ENCODE data around the gene AMZ1.
A peak's percentile ranks its signal among the peaks of the same experiment; 100 is the strongest.
"Not testable (repeated sequence)": the region's sequence is repeated elsewhere in the genome, so short reads cannot be mapped to it uniquely, and the experiment has no call there.

Gene AMZ1

DNA sequence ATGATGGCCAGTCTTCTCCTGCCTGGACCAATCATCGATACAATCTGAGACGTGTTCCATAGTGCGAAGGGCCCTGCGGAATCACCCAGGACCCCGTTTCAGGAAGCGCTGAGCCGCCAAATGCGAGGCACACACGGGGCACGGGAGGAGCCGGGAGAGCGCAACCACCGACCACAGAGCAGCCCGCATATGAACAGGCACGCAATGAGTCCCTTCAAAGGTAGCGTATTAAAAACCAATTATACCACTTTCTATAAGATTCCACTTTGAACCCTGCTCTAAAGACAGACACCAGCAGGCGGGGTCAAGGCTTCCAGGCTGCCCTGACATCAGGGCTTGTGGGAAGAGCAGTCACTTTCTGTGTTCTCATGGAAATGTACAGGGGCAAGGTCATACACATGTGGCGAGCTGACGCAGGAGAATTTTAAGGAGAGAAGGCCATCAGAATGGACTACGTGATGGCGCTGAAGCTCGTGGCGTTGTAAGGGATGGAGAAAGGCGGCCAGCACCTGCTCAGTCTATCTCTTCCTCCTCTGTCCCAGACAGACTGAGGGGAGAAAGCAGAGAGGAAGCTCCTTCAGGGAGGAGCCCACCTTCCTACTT lies 46.2 kb downstream of the AMZ1 start:
- H3K4me3 Mint-ChIP-seq: no peak overlapping the region
- DNase-seq (ENCODE audit: low spot score in 2 of 2): no peak
- no peaks in the 10 kb centered on the region for H3K27me3 Mint-ChIP-seq
- ATAC-seq (replicated peaks; ENCODE audit: extremely low read depth, poor library complexity, severe bottlenecking): no peak
- H3K36me3 Mint-ChIP-seq (ENCODE audit: insufficient read depth): peaks cover 11% of the 10 kb centered on the region
- peaks cover 18% of the 10 kb centered on the region for H3K4me1 Mint-ChIP-seq
- H3K27ac Mint-ChIP-seq (ENCODE audit: low read depth): no peak overlapping the region
- no peaks in the 10 kb centered on the region for H3K9me3 Mint-ChIP-seq

DNA sequence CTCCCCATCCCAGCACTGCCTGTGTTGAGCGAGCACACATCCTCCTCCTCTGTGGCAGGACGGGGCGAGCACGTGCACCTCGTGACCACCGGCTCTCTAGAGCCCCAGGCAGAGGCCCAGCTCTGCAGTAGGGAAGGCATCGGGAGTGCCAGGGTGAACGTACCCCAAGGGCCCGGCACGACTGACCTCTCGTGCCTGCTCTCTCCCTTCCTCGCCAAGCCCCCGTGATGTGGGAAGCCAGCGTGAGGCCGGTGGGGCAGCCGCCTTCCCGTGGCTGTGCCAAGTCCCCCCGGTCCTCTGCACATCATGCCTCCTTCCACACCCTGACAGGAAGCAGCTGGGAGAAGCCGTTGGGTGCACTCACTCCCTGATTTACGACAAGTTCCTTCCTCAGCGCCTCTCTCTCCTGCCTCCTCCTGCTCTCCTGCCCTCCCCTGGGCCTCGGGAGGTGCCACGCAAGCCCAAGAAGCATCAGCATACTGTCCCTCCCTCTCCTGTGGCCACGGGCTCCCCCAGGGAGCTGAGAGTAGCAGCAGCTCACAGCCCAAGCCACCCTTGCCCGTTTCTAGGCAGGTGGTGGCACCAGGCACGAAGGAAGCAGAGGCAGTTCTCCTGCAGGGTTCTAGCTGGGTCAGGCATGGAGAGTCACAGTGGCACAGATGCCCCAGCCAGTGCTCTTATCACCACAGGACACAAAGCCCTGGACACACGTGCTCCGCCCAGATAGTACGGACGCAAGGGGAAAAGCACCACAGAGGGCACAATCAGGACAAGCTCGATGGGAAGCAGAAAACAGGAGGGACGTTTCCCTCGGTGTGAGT lies 47.0 kb downstream of the AMZ1 start:
- H3K27me3 Mint-ChIP-seq: no peaks in the 10 kb centered on the region
- H3K4me3 Mint-ChIP-seq: peak overlapping the region; percentile 16

DNA sequence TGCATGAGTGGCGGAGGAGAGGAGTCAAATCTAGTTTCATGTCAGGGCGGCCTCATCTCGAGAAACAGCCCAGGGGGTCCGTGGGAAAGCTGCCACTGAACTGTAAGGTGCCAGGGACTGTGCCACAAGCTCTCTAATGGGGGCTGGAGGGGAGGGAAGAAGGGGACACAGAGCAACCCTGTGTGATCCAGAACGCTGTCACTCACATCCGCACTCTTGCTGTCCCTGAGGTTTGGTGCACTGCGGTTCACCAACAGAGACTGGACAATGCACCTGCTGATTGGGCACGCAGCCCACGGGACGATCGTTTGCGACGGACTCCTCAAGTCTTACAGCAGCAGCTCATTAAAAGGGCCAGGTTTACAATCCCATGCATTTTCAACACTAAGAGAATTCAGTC lies 47.7 kb downstream of the AMZ1 start:
- Mint-ChIP-seq H3K27ac (ENCODE audit: low read depth) (no peak overlapping the region), H3K4me1 (peaks cover 18% of the 10 kb centered on the region), H3K36me3 (ENCODE audit: insufficient read depth) (peaks cover 11% of the 10 kb centered on the region), H3K4me3 (no peak overlapping the region), H3K27me3 (no peaks in the 10 kb centered on the region), H3K9me3 (no peaks in the 10 kb centered on the region)
- DNase-seq (ENCODE audit: low spot score in 2 of 2): no peak
- ATAC-seq (replicated peaks; ENCODE audit: extremely low read depth, poor library complexity, severe bottlenecking): no peak

More for the DNA sequence above, 47.0 kb downstream of the AMZ1 start:
- H3K27ac Mint-ChIP-seq (ENCODE audit: low read depth): no peak overlapping the region
- H3K4me1 Mint-ChIP-seq: peaks cover 18% of the 10 kb centered on the region
- DNase-seq (ENCODE audit: low spot score in 2 of 2) (no peak), ATAC-seq (replicated peaks; ENCODE audit: extremely low read depth, poor library complexity, severe bottlenecking) (no peak)
- H3K9me3 Mint-ChIP-seq: no peaks in the 10 kb centered on the region
- peaks cover 11% of the 10 kb centered on the region for H3K36me3 Mint-ChIP-seq (ENCODE audit: insufficient read depth)

DNA sequence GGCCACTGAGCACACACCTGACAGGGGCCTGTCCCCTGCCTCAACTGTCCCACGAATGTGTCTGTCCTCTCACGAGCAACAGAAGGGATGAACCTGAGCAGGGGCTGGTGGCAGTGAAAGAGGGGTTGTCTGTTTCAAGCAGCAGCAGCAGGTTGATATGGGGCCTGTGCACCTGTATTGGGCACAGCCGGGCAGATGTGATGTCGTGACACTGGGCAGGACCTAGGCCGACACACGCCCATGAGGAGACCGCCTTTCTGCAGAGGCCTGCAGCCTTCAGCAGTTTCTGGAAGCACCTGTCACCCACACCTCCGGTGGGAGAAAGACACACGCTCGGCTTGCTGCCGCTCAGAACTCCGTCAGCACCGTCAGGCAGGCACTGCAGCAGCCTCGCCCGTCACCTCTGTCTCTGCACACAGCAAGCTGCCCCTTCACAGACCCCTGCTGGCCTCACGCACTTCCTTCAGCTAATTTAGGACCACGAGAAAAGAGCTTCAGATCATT lies 48.5 kb downstream of the AMZ1 start:
- H3K27ac Mint-ChIP-seq (ENCODE audit: low read depth): no peak overlapping the region
- H3K27me3 Mint-ChIP-seq: no peaks in the 10 kb centered on the region
- no peak overlapping the region for H3K4me3 Mint-ChIP-seq
- H3K4me1 Mint-ChIP-seq: peaks cover 18% of the 10 kb centered on the region
- DNase-seq (ENCODE audit: low spot score in 2 of 2) (no peak), ATAC-seq (replicated peaks; ENCODE audit: extremely low read depth, poor library complexity, severe bottlenecking) (no peak)
- peaks cover 8% of the 10 kb centered on the region for H3K36me3 Mint-ChIP-seq (ENCODE audit: insufficient read depth)
- no peaks in the 10 kb centered on the region for H3K9me3 Mint-ChIP-seq

DNA sequence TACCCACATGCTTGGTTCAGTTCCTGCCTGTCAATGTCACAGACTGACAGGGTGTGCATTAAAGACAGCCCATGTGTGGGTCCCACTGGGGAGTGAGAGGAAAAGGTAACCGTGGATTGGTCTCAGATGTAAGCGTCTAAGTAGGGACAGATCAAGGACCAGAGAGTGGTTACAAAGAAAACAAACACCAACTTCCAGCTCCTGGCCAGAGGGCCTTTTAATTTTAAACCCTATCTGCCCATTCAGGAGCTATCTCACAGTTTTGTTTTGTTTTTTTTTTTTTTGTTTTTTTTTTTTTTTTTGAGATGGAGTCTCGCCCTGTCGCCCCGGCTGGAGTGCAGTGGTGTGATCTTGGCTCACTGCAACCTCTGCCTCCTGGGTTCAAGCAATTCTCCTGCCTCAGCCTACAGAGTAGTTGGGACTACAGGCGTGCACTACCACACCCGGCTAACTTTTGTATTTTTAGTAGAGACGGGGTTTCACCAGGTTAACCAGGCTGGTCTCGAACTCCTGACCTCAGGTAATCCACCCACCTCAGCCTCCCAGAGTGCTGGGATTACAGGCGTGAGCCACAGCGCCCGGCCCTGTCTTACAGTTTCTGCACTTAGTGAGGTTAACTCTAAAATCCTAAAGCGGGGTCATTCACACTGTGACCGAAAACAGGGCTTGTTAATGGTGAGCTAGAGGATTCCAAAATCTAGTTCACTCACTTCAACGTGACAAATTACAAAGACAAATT lies 49.2 kb downstream of the AMZ1 start:
- not testable (repeated sequence) for DNase-seq (ENCODE audit: low spot score in 2 of 2); H3K4me3 Mint-ChIP-seq; H3K27ac Mint-ChIP-seq (ENCODE audit: low read depth); H3K27me3 Mint-ChIP-seq; H3K36me3 Mint-ChIP-seq (ENCODE audit: insufficient read depth); H3K9me3 Mint-ChIP-seq; ATAC-seq (replicated peaks; ENCODE audit: extremely low read depth, poor library complexity, severe bottlenecking)
- peaks cover 18% of the 10 kb centered on the region for H3K4me1 Mint-ChIP-seq

DNA sequence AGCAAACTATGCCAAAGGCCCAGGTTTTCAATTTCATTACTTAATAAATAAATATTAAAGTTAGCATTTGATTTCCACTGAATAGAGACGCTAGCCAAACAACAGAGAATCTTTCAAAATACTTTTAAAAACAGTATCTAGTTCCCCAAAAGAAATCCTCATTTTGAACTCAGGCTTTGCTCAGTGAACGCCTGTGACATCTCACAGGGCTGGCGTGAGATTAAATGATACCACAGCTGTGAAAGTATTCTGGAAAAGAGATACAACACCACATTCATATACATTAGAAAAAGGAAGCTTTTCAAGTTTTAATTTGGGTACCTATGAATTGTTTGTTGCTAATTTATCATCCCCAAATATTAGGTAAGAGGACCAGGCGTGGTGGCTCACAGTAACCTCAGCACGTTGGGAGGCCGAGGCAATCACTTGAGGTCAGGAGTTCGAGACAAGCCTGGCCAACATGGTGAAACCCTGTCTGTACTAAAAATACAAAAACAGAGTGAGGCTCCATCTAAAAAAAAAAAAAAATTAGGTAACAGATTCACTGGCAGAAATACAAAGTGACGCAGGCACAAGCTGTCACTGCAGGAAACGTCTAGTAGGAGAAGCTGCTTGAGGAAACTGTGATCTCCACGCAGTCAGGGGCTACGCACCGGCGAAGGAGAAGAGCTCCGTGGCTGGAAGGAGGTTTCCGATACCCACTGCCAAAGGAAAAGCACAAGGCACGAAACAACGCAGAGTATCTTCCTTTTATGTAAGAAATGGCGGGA lies 50.0 kb downstream of the AMZ1 start:
- Mint-ChIP-seq H3K9me3 (no peaks in the 10 kb centered on the region), H3K4me1 (peaks cover 18% of the 10 kb centered on the region), H3K36me3 (ENCODE audit: insufficient read depth) (peaks cover 6% of the 10 kb centered on the region), H3K27me3 (no peaks in the 10 kb centered on the region), H3K4me3 (no peak overlapping the region), H3K27ac (ENCODE audit: low read depth) (no peak overlapping the region)
- DNase-seq (ENCODE audit: low spot score in 2 of 2) (no peak), ATAC-seq (replicated peaks; ENCODE audit: extremely low read depth, poor library complexity, severe bottlenecking) (no peak)

DNA sequence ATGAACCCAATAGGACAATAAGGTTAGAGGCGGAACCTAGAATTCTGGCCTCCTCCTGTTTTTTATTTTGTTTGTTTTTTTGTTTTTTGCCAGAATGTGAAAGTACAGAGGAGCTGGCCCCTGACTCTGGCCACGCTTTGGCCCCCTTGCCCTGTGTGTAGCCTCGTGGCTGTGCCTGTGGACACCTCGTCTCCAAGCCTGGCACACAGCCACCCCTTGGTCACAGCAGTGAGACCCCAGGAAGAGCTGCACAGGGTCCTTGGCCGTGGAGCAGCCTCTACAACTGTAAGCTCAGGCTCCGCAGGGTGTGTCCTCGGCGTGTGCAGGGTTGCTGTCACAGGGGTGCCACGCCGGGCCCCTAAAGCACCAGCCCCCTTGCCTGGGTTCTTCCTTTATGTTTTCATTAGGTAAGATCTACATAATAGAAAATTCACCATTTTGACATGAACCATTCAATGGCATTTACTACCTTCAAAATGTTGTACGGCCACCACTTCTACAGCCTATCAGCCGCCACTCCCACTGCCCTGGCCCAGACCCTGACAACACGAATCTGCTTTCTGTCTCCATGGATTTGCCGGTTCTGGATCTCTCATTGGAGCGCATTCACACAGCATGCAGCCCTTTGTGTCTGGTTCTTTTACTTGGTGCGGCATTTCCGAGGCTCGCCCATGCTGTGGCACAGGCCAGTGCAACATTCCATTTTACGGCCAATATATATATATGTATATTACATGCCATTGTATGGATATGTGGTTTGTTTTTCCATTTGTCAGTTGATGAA lies 51.0 kb downstream of the AMZ1 start:
- no peak for DNase-seq (ENCODE audit: low spot score in 2 of 2)
- no peak overlapping the region for H3K4me3 Mint-ChIP-seq
- H3K27ac Mint-ChIP-seq (ENCODE audit: low read depth): no peak overlapping the region
- ATAC-seq (replicated peaks; ENCODE audit: extremely low read depth, poor library complexity, severe bottlenecking): no peak
- H3K36me3 Mint-ChIP-seq (ENCODE audit: insufficient read depth): peaks cover 3% of the 10 kb centered on the region
- H3K4me1 Mint-ChIP-seq: peaks cover 15% of the 10 kb centered on the region
- H3K27me3 Mint-ChIP-seq: no peaks in the 10 kb centered on the region
- H3K9me3 Mint-ChIP-seq: no peaks in the 10 kb centered on the region

DNA sequence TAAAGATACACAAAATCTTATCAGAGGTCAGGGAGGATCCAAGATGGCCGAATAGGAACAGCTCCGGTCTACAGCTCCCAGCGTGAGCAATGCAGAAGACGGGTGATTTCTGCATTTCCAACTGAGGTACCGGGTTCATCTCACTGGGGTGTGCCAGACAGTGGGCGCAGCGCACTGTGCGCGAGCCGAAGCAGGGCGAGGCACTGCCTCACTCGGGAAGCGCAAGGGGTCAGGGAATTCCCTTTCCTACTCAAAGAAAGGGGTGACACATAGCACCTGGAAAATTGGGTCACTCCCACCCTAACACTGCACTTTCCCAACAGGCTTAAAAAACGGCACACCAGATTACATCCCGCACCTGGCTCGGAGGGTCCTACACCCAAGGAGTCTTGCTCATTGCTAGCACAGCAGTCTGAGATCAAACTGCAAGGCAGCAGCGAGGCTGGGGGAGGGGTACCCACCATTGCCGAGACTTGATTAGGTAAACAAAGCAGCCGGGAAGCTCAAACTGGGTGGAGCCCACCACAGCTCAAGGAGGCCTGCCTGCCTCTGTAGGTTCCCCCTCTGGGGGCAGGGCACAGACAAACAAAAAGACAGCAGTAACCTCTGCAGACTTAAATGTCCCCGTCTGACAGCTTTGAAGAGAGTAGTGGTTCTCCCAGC lies 55.7 kb downstream of the AMZ1 start:
- H3K9me3 Mint-ChIP-seq; H3K36me3 Mint-ChIP-seq (ENCODE audit: insufficient read depth); ATAC-seq (replicated peaks; ENCODE audit: extremely low read depth, poor library complexity, severe bottlenecking); H3K4me3 Mint-ChIP-seq; H3K27ac Mint-ChIP-seq (ENCODE audit: low read depth); H3K27me3 Mint-ChIP-seq; DNase-seq (ENCODE audit: low spot score in 2 of 2): not testable (repeated sequence)
- peaks cover 12% of the 10 kb centered on the region for H3K4me1 Mint-ChIP-seq

DNA sequence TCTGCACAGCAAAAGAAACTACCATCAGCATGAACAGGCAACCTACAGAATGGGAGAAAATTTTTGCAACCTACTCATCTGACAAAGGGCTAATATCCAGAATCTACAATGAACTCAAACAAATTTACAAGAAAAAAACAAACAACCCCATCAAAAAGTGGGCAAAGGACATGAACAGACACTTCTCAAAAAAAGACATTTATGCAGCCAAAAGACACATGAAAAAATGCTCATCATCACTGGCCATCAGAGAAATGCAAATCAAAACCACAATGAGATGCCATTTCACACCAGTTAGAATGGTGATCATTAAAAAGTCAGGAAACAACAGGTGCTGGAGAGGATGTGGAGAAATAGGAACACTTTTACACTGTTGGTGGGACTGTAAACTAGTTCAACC lies 60.7 kb downstream of the AMZ1 start:
- H3K9me3 Mint-ChIP-seq: not testable (repeated sequence)

DNA sequence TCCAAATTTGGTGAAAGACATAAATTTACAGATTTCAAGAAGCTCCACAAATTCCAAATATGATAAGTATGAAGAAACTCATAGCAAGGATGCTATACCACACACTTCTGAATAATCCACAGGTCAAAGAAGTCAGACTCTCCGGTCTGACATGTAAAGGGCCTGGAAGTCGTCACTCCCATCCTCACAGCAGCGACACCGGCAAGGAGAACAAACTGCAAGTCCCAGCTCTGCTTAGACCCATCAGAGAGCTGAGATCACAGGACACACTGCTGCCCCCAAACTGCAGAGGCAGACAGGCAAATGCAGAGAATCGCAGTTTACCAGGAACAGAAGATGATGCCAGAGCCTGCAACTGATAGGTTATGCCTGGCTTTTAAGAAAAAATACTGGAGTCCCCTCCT lies 62.0 kb downstream of the AMZ1 start:
- no peak overlapping the region for H3K4me3 Mint-ChIP-seq
- H3K27ac Mint-ChIP-seq (ENCODE audit: low read depth): no peak overlapping the region
- H3K27me3 Mint-ChIP-seq: no peaks in the 10 kb centered on the region
- no peak for ATAC-seq (replicated peaks; ENCODE audit: extremely low read depth, poor library complexity, severe bottlenecking)
- peaks cover 2% of the 10 kb centered on the region for H3K36me3 Mint-ChIP-seq (ENCODE audit: insufficient read depth)
- no peaks in the 10 kb centered on the region for H3K9me3 Mint-ChIP-seq
- H3K4me1 Mint-ChIP-seq: peaks cover 12% of the 10 kb centered on the region
- DNase-seq (ENCODE audit: low spot score in 2 of 2): no peak

More for the DNA sequence above, 60.7 kb downstream of the AMZ1 start:
- not testable (repeated sequence) for ATAC-seq (replicated peaks; ENCODE audit: extremely low read depth, poor library complexity, severe bottlenecking); H3K36me3 Mint-ChIP-seq (ENCODE audit: insufficient read depth); H3K27me3 Mint-ChIP-seq; H3K27ac Mint-ChIP-seq (ENCODE audit: low read depth); DNase-seq (ENCODE audit: low spot score in 2 of 2); H3K4me3 Mint-ChIP-seq
- H3K4me1 Mint-ChIP-seq: peaks cover 12% of the 10 kb centered on the region

DNA sequence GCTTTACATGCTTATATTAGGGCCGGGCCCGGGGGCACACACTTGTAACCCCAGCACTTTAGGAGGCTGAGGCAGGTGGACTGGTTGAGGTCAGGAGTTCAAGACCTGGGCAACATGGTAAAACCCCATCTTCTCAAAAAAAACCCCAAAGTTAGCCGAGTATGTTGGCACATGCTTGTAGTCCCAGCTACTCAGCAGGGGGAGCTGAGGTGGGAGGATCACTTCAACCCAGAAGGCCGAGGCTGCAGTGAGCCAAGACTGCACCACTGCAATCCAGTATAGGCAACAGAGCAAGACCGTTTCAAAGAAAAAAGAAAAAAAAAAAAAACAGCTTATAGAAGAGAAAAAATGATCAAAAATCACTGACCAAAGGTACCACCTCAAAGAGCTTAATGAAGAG lies 63.1 kb downstream of the AMZ1 start:
- Mint-ChIP-seq H3K4me3 (no peak overlapping the region), H3K27me3 (no peaks in the 10 kb centered on the region), H3K4me1 (peaks cover 6% of the 10 kb centered on the region), H3K27ac (ENCODE audit: low read depth) (no peak overlapping the region), H3K9me3 (no peaks in the 10 kb centered on the region), H3K36me3 (ENCODE audit: insufficient read depth) (peaks cover 3% of the 10 kb centered on the region)
- no peak for DNase-seq (ENCODE audit: low spot score in 2 of 2)
- no peak for ATAC-seq (replicated peaks; ENCODE audit: extremely low read depth, poor library complexity, severe bottlenecking)

All from central memory CD8-positive, alpha-beta T cell (primary cell).